EH (cell line): Measurements from ENCODE around the gene CCDC15.

Experiments
- DNase-seq: peaks from one replicate; pipeline ENCODE4 v3.0.0-alpha.2; 2015; ENCODE audit warnings: low read depth

CCDC15 gene

GRCh38 chr11:125068368-125068767 is 114.4 kb downstream of the CCDC15 start:
- DNase-seq = no peak

DNA sequence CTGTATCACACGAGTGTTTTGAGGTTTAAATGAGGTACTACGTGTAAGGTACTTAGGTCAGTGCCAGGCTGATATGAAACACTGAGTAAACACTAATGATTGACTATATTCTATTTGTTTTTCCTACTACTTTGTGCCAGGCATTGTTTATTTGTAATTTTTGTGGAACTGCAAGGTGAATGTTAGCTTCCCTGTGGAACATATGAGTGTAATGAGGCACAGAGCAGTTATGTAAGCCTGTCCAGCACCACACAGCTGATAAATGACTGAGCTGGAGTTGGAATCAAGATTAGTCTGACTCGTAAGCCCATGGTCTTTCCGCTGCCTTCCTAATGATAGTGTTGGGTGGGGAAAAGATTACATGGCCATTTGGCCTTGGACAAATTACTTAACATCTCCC is 115.0 kb downstream of the CCDC15 start:
- no peak for DNase-seq

DNA sequence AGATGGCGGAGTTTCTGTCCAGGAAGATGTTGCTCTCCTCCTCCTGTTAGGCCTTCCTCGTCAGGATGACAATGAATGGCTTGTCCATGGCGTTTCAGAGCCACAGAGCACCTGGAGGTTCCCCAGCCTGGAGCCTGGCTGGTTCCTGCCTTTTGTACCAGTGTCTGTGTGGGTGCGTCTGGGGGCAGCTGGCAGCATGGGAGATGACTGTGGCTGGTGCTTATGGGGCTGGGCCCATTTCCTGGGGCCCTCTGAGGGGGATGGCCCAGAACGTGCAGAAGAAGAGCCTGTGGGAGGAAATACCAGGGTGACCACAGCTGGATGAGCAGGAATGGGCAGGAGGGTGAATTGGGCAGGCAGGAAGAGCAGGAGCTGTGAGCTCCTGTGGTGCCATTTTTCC is 115.8 kb downstream of the CCDC15 start:
- peak; percentile 62 for DNase-seq

GRCh38 chr11:125070699-125071254 is 116.8 kb downstream of the CCDC15 start:
- peak; percentile 61 for DNase-seq

DNA sequence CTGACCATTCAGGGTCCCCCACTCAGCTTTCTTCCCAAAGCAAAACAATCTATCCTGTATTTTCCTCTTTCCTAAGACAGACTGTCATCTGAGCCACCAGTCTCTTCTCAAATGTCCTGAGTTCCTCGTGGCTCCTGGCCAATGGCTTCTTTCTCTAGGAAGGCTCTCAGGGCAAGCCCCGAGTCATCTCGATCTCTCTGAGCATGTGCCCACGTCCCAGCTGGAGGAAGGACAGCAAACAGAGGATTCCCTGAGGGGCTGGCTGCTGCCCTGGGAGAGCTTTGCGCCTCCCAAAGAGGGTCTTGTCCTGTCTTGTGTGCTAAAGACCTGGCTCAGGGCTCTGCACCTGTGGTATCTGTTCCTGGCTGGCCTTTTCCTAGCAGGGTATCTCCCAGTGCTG is 117.4 kb downstream of the CCDC15 start:
- DNase-seq = peak; percentile 52

GRCh38 chr11:125071846-125072217 is 117.8 kb downstream of the CCDC15 start:
- no peak for DNase-seq

DNA sequence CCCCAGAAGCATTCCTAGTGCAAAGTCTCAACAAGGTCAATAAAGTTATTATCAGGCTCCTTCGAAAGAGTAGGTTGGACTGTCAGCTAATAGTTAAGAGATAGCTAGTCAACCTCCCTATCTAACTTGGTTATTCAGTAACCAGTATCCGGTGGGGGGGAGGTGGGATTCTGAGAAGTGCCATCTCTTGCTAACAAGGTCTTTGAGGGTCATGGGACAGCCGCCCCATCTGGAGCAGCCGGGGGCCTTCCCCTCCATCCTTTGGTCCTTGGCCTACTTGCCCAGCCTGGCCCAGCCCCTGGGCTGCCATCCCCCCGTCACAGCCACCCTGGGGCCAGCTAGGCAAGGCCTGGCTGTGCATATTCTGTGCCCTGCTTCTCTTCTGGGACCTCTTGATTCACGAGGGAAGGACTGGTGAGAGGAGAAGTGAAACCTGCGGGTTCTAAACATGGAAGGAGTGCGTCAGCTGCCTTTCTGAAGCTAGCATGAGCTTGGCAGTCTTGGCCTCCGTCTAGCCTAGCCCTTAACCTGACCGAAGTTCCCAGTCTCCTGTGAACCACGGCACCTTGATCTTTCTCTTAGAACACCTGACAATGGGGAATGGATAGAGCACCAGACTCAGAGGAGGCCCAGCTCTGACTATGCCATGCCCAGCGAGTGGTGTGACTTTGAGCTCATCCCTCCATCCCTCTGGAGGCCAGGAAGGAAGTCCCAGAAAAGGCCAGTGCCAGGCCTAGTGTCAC is 118.4 kb downstream of the CCDC15 start:
- no peak for DNase-seq

DNA sequence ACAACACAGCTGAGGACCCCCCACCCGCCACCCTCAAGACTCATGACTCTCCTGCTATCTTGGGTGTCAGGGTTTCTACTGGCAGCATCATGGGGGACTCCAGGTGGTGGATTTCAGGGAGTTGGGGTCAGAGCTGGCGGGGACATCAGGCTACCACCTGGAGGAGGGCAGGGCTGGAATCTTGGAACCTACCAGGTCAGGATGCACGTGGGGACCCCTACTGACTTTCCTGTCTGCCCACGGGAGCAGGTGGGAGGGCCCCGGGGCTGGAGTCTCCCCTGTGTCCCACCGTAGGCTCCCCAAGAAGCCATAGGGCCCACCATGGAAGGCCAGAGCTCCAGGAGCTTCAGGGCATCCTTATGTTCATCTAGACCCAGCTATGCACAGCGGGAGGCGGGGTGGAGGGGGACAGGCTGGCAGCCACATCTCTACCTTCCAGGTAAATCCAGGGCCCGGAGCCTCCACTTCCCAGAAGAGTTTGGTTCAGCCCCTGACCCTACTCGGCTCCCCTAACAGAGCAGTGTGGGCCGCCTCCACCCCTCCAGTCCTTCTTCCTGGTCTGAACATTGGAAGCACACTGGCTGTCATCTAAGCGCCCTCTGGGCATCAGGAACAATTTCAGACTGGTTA is 119.1 kb downstream of the CCDC15 start:
- DNase-seq = no peak

DNA sequence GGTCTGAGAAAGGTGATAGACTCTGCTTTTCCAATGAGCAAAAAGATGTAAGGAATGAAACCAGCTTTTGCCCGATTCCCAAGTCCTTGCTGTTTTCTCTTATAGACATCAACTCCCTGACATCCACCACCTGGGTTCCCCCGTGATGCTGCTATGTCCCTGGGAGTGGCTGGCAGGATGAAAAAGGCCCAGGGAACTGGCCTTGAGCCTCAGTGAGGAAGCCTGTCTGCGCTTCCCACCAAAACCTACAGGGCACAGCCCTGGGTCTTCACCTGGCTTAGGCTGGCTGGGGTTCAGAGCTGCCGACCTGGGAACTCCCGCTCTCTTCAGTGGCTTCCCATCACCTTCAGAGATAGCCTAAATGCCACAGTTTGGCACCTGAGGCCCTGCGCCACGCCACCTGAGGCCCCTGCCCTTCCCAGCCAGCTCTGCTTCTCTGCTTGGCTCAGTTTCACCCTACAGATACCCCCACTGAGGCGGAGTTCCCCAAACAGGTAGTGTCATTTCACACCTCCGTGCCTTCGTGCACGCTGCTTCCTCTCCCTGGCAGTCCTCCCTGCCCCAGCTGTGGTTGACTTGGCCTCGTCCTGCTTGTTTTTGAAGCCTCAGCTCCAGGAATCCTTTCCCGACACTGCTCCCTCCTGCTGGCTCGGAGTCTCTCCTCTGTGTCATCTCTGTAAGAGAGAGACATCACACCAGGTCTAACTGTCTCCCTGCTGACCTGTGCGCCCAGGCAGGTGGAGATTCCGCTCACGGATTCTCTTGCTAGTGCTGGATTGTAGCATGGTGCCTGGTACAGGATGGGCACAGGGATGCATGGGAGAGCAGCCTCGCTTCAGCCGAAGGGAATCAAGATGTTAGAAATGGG is 119.8 kb downstream of the CCDC15 start:
- DNase-seq = no peak

GRCh38 chr11:125074511-125075241 is 120.7 kb downstream of the CCDC15 start:
- DNase-seq = no peak

GRCh38 chr11:125075242-125075625 is 121.2 kb downstream of the CCDC15 start:
- no peak for DNase-seq

- no peak for DNase-seq
Measured at GRCh38 chr11:125075900-125076317, 121.9 kb downstream of the CCDC15 start.

DNA sequence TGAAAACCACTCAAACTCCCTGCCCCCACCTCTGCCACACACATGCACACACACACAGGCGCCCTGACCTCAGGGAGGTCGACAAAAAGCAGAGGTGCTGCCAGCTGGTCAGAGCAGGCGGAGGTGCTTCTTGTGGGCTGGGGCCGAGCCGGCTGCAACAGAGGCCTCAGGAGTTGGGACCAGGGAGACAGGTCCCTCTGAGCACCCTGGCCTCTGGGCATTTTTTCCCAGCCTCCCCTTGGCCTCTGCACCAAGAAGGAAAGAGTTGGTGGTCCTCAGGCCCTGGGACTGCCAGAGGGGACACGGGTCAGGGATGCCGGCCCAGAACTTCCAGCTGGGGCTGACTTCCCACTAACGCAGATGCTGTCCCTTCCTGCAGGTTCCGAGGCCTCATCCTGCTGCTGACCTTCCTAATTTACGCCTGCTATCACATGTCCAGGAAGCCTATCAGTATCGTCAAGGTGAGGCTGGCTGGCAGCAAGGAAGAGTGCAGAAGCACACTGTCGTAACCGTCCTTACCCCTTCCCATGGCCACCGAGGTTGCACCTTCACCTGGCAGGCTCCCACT is 122.5 kb downstream of the CCDC15 start:
- DNase-seq = no peak

DNA sequence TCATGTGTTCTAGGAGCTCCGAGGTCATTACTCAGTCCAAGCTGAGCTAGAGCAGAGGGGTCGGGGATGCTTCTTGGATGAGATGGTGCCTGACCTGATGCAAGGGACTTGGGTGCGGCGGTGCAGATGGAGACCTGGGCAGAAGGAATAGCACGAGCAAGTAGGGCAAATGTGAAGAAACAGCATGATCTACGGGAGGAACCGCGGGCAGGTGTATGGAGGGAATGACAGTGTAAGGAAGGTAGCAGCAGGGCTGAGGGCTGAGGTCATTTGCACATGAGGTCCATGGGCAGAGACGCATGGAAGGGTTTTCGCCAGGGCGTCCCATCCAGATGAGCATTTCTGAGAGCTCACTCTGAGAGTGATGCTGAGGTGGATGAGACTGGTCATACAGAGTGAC is 124.0 kb downstream of the CCDC15 start:
- no peak for DNase-seq

DNA sequence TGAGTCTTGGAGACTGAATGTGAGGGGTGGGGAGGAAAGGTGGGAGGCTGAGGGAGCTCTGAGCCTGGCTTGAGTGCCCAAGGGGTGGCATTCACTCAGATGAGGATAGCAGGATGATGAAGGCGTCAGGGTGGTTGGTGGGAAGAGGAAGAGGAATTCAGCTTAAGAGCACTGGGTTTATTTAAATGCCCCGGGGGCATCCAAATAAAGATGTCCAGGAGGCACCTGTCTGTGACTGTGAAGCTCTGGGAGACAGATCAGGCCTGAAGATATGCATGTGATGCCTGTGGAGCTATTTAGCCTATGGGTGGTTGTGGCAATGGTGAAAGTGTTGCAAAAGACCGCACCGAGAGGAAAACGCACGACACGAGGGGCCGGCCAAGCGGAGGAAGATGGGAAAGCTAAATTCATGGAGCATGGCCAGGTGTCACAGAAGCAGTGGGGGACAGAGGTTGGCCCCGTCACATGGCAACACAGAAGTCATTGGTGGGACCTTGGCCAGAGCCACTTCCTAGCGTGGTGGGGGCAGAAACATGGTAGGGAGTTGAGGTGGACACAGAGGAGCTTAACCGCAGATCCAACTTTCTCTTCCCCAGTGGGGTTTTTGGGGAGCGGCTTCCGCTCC is 124.6 kb downstream of the CCDC15 start:
- no peak for DNase-seq

DNA sequence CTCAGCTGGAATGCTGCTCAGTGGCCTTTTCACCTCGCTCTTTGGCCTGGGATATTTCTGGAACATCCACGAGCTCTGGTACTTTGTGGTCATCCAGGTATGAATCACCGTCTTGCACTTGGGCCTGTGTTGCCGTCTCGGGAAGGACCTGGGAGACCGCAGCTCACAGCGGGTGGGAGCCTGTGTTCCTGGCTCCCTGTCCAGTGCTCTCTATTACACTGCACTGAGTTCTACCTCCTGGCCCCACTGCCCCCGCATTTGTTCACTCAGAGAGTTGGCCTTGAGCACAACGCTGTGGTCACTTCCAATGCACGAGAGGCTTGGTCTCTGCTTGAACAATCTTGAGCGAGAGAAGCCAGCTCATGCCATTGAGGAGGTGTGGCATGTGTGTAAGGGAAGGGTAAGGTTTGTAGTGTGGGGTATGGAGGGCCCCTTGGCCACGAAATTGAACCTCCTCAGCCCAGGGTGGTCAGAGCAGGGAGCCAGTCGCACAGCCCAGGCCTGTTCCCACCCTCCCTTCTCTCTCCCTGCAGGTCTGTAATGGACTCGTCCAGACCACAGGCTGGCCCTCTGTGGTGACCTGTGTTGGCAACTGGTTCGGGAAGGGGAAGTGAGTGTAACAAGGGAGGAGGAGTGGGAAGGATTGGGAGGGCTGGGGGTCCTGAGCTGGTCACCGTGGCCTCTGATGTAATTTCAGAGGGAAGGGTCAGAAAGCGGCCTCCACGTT is 125.3 kb downstream of the CCDC15 start:
- DNase-seq = no peak

GRCh38 chr11:125079878-125080530 is 126.0 kb downstream of the CCDC15 start:
- DNase-seq = no peak

DNA sequence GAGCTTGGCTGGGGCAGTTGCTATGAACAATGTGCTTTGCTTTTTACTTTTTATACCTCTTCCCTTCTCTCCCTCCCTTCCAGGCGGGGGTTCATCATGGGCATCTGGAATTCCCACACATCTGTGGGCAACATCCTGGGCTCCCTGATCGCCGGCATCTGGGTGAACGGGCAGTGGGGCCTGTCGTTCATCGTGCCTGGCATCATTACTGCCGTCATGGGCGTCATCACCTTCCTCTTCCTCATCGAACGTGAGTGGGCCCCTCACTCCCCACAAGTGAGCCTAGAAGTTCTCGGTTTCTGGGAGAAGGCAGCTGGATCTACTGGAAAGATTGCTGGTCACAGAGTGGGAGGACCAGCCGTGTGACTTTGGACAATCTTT is 126.5 kb downstream of the CCDC15 start:
- DNase-seq = no peak

DNA sequence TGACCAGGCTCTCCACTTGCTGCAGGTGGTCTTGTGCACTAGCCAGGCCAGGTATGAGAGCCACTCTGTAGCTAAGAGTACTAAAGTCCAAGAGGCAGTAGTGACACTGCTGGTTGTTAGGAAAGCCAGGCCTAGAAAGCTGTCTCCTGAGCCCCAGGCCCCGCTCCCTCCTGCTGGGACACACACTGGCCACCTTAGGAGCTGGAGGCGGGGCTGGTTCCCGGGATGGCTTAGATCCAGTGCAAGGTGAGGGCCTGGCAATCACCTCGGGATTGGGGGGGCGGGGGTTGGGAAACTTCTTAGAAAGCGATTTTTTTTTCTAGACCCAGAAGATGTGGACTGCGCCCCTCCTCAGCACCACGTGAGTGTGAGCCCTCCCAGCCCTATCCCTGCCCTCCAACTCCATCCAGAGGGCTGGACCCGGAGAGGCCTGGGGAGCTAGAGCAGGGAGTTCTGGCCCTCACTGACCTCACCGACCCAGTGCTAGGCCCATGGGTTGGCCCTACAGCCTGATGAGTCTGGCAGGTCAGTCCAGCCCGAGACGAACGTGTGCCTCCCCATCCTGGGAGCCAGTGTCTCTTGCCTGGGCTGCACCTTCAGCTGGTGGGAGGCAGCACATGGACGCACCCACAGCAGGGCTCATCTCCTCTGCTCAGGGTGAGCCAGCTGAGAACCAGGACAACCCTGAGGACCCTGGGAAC is 127.2 kb downstream of the CCDC15 start:
- no peak for DNase-seq
